ENCODE data around the gene WNT5A. TPM values are rescaled to one million over a fixed set of nuclear protein-coding genes. Genes with fewer than 3 reads are reported as not detected.

Gene WNT5A
- total RNA-seq, 1 donor from 2014 or later = 11.6 TPM

GRCh38 chr3:55434789-55435188, 52.3 kb downstream of the WNT5A start:
- TF ChIP-seq CTCF (IDR thresholded peaks at IDR 0.05) = peak; percentile 73
- H3K27me3 Mint-ChIP-seq (ENCODE audit: low read depth) = no peaks in the 10 kb centered on the region
- no peak overlapping the region for H3K4me3 Mint-ChIP-seq (ENCODE audit: unreplicated experiment)
- DNase-seq (ENCODE audit: low spot score) = no peak
- no peaks in the 10 kb centered on the region for H3K9me3 Mint-ChIP-seq (ENCODE audit: low read depth)
- H3K4me1 Mint-ChIP-seq (ENCODE audit: low read depth) = no peaks in the 10 kb centered on the region
- no peak overlapping the region for H3K27ac Mint-ChIP-seq (ENCODE audit: unreplicated experiment)
- H3K36me3 Mint-ChIP-seq (ENCODE audit: low read depth) = no peaks in the 10 kb centered on the region

GRCh38 chr3:55431041-55431440, 56.1 kb downstream of the WNT5A start:
- TF ChIP-seq CTCF (IDR thresholded peaks at IDR 0.05) = no peak
- DNase-seq (ENCODE audit: low spot score) = no peak
- Mint-ChIP-seq H3K27me3 (ENCODE audit: low read depth) (no peaks in the 10 kb centered on the region), H3K4me1 (ENCODE audit: low read depth) (no peaks in the 10 kb centered on the region), H3K4me3 (ENCODE audit: unreplicated experiment) (no peak overlapping the region), H3K9me3 (ENCODE audit: low read depth) (no peaks in the 10 kb centered on the region), H3K27ac (ENCODE audit: unreplicated experiment) (no peak overlapping the region), H3K36me3 (ENCODE audit: low read depth) (no peaks in the 10 kb centered on the region)

- H3K4me1 Mint-ChIP-seq (ENCODE audit: low read depth) = no peaks in the 10 kb centered on the region
- peaks cover 6% of the 10 kb centered on the region for H3K9me3 Mint-ChIP-seq (ENCODE audit: low read depth)
- H3K27me3 Mint-ChIP-seq (ENCODE audit: low read depth) = no peaks in the 10 kb centered on the region
- no peak for TF ChIP-seq CTCF (IDR thresholded peaks at IDR 0.05)
- no peaks in the 10 kb centered on the region for H3K36me3 Mint-ChIP-seq (ENCODE audit: low read depth)
- H3K4me3 Mint-ChIP-seq (ENCODE audit: unreplicated experiment) = no peak overlapping the region
- no peak for DNase-seq (ENCODE audit: low spot score)
- H3K27ac Mint-ChIP-seq (ENCODE audit: unreplicated experiment) = no peak overlapping the region
Measured at GRCh38 chr3:55427739-55428138, 59.4 kb downstream of the WNT5A start.

- Mint-ChIP-seq H3K9me3 (ENCODE audit: low read depth) (peaks cover 9% of the 10 kb centered on the region), H3K4me3 (ENCODE audit: unreplicated experiment) (no peak overlapping the region), H3K27me3 (ENCODE audit: low read depth) (no peaks in the 10 kb centered on the region), H3K36me3 (ENCODE audit: low read depth) (no peaks in the 10 kb centered on the region), H3K27ac (ENCODE audit: unreplicated experiment) (no peak overlapping the region), H3K4me1 (ENCODE audit: low read depth) (no peaks in the 10 kb centered on the region)
- no peak for DNase-seq (ENCODE audit: low spot score)
- TF ChIP-seq CTCF (IDR thresholded peaks at IDR 0.05) = no peak
Measured at GRCh38 chr3:55426486-55426885, 60.6 kb downstream of the WNT5A start.

- H3K4me1 Mint-ChIP-seq (ENCODE audit: low read depth) = no peaks in the 10 kb centered on the region
- DNase-seq (ENCODE audit: low spot score) = no peak
- no peak overlapping the region for H3K4me3 Mint-ChIP-seq (ENCODE audit: unreplicated experiment)
- TF ChIP-seq CTCF (IDR thresholded peaks at IDR 0.05) = no peak
- H3K27me3 Mint-ChIP-seq (ENCODE audit: low read depth) = no peaks in the 10 kb centered on the region
- no peaks in the 10 kb centered on the region for H3K36me3 Mint-ChIP-seq (ENCODE audit: low read depth)
- peaks cover 26% of the 10 kb centered on the region for H3K9me3 Mint-ChIP-seq (ENCODE audit: low read depth)
- no peak overlapping the region for H3K27ac Mint-ChIP-seq (ENCODE audit: unreplicated experiment)
Measured at GRCh38 chr3:55423782-55424181, 63.3 kb downstream of the WNT5A start.

All from chondrocyte (in vitro differentiated cells).